Activated T-cell treated with anti-CD3 and anti-CD28 coated beads, Interleukin-2, amount 50 U/mL, for 4 hours (primary cell): ENCODE results near the gene MDN1. TPM values are rescaled to one million over a fixed set of nuclear protein-coding genes. Genes with fewer than 3 reads are reported as not detected.
"Not testable (repeated sequence)": the region's sequence is repeated elsewhere in the genome, so short reads cannot be mapped to it uniquely, and the experiment has no call there.

Experiments used
- ATAC-seq, 2 donors: fragments of 200-7000 bp; cut with Tn5 transposase; one replicate each; pipeline ENCODE4 v1.10.0; 2021
- DNase-seq: peaks from one replicate; pipeline ENCODE4 v3.0.0-alpha.2; 2020
- H3K27me3 Mint-ChIP-seq: one replicate; pipeline ENCODE4 v1.8.0; 2021; ENCODE audit warnings: low read depth, mixed read lengths
- H3K36me3 Mint-ChIP-seq: one replicate; pipeline ENCODE4 v1.8.0; 2022; ENCODE audit warnings: mixed read lengths; ENCODE audit not compliant: insufficient read depth
- H3K4me1 Mint-ChIP-seq: one replicate; pipeline ENCODE4 v1.8.0; 2021; ENCODE audit warnings: low read depth, mixed read lengths
- H3K4me3 Mint-ChIP-seq: one replicate; pipeline ENCODE4 v1.8.0; 2021; ENCODE audit warnings: mild to moderate bottlenecking, moderate library complexity, mixed read lengths
- H3K9me3 Mint-ChIP-seq: one replicate; pipeline ENCODE4 v1.8.0; 2021; ENCODE audit warnings: mixed read lengths
- total RNA-seq, 3 donors: library from RNA; stranded (reverse); gene quantifications; one replicate each; pipeline ENCODE4 v1.2.1, GENCODE V29; 2021

Gene MDN1
- total RNA-seq, 3 donors from 2014 or later: 74.7 to 93.0 (median 86.3) TPM

DNA sequence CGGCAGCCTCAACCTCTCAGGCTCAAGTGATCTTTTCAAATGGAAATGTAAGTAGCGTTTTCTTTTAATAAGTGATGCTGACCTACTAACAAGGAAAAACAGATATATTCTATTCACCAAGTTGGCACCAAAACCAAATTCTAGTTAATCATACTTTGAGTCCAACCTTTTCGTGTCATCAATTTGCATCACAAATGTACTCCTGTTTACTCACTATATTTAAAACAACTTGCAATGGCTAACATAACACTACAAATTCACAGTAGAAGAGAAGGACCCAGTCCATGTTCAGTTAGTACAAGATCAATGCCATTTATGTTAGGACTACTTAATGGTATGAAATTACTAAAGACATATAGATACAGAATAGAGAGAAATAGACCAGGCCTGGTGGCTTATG lies 50.0 kb downstream of the MDN1 start:
- H3K4me3 Mint-ChIP-seq: no peak overlapping the region
- DNase-seq (no peak), ATAC-seq (no peak)
- H3K36me3 Mint-ChIP-seq: peaks cover 40% of the 10 kb centered on the region
- H3K4me1 Mint-ChIP-seq: no peaks in the 10 kb centered on the region
- no peaks in the 10 kb centered on the region for H3K9me3 Mint-ChIP-seq
- H3K27me3 Mint-ChIP-seq: no peaks in the 10 kb centered on the region

DNA sequence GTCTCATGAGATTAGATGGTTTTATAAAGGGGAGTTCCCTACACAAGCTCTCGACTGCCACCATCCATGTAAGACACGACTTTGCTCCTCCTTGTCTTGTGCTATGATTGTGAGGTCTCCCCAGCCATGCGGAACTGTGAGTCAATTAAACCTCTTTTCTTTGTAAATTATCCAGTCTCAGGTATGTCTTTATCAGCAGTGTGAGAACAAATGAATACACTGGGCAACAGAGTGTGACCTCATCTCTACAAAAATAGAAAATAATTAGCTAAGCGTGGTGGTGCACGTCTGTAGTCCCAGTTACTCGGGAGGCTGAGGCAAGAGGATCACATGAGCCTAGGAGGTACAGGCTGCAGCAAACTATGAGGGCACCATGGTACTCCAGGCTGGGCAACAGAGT lies 51.3 kb downstream of the MDN1 start:
- ATAC-seq (no peak), DNase-seq (no peak)
- H3K9me3 Mint-ChIP-seq: no peaks in the 10 kb centered on the region
- no peaks in the 10 kb centered on the region for H3K4me1 Mint-ChIP-seq
- H3K4me3 Mint-ChIP-seq: no peak overlapping the region
- no peaks in the 10 kb centered on the region for H3K27me3 Mint-ChIP-seq
- peaks cover 38% of the 10 kb centered on the region for H3K36me3 Mint-ChIP-seq

DNA sequence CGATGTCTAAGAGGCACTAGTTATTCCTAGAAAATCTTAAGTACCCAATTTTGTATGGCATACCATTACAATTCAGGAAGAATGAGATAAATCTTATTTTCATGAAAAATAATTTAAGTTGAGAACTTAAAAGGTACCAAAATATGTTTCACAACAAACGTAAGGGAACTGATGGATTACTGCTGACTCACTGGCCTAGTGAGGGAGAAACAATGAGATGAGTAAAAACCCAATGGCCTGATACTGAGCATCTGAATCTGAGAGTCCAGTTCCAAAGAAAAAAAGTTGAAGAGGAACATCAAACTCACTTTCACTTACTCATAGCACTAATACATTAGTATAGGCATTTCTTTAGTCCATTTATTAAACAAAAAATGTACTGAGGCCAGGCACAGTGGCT lies 56.0 kb downstream of the MDN1 start:
- no peak for ATAC-seq
- peaks cover 42% of the 10 kb centered on the region for H3K36me3 Mint-ChIP-seq

DNA sequence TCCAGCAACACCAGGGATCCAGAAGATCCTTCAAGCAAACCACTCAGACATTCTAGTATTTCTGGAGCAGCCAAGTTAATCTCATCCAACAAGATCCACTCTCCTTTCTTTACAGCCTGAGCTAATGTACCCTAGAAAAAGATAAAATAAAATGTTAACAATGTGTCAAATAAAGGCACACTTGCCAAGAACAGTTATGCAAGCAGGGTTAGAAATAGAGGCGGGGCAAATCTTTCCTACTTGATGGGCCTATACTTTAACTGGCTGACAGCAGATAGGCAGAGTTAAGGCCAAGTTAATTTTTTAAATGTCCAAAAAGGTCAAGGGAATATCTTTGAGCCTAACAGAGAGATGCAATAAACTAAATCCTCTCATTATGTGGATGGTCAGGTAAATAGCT lies 60.8 kb downstream of the MDN1 start:
- no peaks in the 10 kb centered on the region for H3K9me3 Mint-ChIP-seq
- H3K4me1 Mint-ChIP-seq: no peaks in the 10 kb centered on the region
- H3K27me3 Mint-ChIP-seq: no peaks in the 10 kb centered on the region
- no peak for ATAC-seq
- no peak for DNase-seq
- H3K36me3 Mint-ChIP-seq: peaks cover 47% of the 10 kb centered on the region
- H3K4me3 Mint-ChIP-seq: no peak overlapping the region

More for the DNA sequence above, 56.0 kb downstream of the MDN1 start:
- H3K27me3 Mint-ChIP-seq: no peaks in the 10 kb centered on the region
- no peaks in the 10 kb centered on the region for H3K4me1 Mint-ChIP-seq
- H3K9me3 Mint-ChIP-seq: no peaks in the 10 kb centered on the region
- H3K4me3 Mint-ChIP-seq: no peak overlapping the region
- DNase-seq: no peak

DNA sequence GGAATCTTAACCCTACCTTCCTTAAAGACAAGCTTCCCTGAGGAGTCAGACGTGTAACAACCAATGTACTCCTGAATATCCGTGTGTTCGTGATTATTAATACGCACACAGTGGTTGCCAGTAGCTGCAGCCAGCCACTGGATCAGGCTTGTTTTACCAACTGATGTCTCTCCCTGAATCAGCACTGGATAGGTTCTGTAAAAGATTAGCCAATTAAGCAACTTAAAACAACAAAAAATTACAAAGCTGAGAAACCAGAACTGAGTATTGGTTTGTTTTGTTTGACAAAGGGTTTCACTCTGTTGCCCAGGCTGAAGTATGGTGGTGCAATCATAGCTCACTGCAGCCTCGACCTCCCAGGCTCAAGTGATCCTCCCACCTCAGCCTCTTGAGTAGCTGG lies 69.3 kb downstream of the MDN1 start:
- peaks cover 56% of the 10 kb centered on the region for H3K36me3 Mint-ChIP-seq
- H3K4me1 Mint-ChIP-seq: no peaks in the 10 kb centered on the region
- H3K9me3 Mint-ChIP-seq: no peaks in the 10 kb centered on the region
- no peaks in the 10 kb centered on the region for H3K27me3 Mint-ChIP-seq
- DNase-seq: no peak
- no peak for ATAC-seq
- H3K4me3 Mint-ChIP-seq: no peak overlapping the region

DNA sequence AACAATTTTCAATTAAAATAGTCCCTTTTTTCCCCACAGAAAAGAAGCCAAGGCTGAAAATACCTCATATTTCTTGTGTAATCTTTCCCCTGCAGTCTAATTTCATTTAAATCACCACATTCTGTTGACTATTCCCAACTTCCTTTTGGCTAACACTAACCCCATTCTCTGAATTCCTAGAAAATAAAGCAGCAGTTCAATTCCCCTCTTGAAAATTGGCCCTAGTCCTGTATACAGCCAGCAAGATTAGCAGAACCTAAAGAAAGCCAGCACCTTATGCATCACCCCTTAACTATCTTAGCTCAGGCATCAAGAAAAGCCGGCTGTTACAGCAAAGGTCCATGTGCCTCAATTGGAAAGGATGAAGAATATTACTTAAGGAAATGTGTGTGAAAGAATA lies 69.7 kb downstream of the MDN1 start:
- Mint-ChIP-seq H3K4me1 (no peaks in the 10 kb centered on the region), H3K36me3 (peaks cover 54% of the 10 kb centered on the region), H3K4me3 (no peak overlapping the region), H3K27me3 (no peaks in the 10 kb centered on the region), H3K9me3 (no peaks in the 10 kb centered on the region)
- ATAC-seq (no peak), DNase-seq (no peak)

DNA sequence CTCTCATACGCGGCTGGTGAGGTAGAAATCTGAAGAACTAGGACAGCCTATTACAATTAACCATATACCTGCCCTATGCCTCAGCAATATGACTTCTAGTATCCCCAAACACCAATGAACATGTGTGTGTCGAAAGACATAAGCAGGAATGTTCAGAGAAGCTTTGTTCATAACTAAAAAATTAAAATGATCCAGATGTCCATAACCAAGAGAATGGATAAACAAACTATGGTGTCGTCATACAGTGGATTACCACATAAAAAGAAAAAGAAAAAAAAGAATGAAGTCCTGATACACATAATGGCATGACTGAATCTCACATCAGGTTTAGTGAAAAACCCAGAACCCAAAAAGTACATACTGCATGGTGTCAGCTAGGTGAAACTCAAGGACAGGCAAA lies 73.9 kb downstream of the MDN1 start:
- ATAC-seq: no peak
- DNase-seq: no peak
- Mint-ChIP-seq H3K9me3 (no peaks in the 10 kb centered on the region), H3K36me3 (peaks cover 58% of the 10 kb centered on the region), H3K4me1 (no peaks in the 10 kb centered on the region), H3K27me3 (no peaks in the 10 kb centered on the region), H3K4me3 (no peak overlapping the region)

DNA sequence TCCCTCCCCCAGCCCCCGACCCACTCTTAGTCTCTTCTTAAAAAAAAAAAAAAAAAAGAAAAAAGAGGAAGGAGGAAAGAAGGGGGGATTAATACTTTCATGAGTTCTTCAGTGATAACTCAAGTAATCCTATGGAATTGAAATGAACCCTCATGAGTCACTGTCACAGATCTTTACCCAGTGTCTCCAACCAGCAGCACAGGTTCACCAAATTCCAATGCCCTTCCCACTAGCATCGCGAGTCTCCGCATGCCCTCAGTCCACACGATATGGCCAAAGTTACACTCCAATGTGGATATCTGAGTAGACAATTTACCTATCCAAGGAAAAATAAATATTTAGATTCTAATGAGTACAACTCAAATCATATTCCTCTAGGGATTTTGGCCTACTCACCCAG lies 74.5 kb downstream of the MDN1 start:
- ATAC-seq: no peak
- Mint-ChIP-seq H3K9me3 (no peaks in the 10 kb centered on the region), H3K4me1 (no peaks in the 10 kb centered on the region), H3K36me3 (peaks cover 58% of the 10 kb centered on the region), H3K4me3 (no peak overlapping the region), H3K27me3 (no peaks in the 10 kb centered on the region)
- no peak for DNase-seq

DNA sequence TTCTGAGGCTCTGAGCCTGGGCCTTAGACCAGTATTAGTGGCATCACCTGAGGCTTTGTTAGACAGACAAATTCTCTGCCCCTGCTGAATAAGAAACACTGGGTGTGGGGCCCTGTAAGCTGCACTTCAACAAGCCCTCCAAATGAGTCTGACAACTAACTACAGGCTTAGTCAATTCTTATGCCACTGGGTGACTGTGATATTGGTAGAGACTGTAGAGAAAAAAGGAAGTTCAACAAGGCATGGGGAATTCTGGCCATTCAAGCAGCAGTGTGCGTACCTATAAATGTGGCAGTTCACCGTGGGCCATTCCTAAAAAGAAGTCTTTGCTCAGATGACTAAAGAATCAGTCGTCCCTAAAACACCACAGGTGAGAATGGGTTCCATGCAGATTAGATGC lies 82.7 kb downstream of the MDN1 start:
- Mint-ChIP-seq H3K27me3 (no peaks in the 10 kb centered on the region), H3K36me3 (peaks cover 56% of the 10 kb centered on the region), H3K9me3 (no peaks in the 10 kb centered on the region), H3K4me3 (no peak overlapping the region), H3K4me1 (no peaks in the 10 kb centered on the region)
- DNase-seq (no peak), ATAC-seq (no peak)

DNA sequence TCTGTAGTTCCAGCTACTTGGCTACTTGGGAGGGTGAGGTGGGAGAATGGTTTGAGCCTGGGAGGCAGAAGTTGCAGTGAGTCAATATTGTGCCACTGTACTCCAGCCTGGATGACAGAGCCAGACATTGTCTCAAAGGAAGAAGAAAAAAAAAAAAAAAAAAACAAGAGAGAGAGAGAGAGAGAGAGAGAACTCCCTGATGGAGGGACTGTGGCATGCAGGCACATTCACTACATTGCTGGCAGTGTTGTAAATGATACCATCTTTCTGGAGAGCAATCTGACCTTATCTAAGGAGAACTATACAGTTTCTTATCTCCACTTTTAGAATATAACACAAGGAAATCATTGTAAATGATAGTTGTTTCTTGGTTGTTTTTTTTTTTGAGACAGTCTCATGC lies 85.1 kb downstream of the MDN1 start:
- Mint-ChIP-seq H3K4me3 (no peak overlapping the region), H3K36me3 (peaks cover 64% of the 10 kb centered on the region), H3K9me3 (no peaks in the 10 kb centered on the region), H3K4me1 (no peaks in the 10 kb centered on the region), H3K27me3 (no peaks in the 10 kb centered on the region)
- ATAC-seq (no peak), DNase-seq (no peak)

DNA sequence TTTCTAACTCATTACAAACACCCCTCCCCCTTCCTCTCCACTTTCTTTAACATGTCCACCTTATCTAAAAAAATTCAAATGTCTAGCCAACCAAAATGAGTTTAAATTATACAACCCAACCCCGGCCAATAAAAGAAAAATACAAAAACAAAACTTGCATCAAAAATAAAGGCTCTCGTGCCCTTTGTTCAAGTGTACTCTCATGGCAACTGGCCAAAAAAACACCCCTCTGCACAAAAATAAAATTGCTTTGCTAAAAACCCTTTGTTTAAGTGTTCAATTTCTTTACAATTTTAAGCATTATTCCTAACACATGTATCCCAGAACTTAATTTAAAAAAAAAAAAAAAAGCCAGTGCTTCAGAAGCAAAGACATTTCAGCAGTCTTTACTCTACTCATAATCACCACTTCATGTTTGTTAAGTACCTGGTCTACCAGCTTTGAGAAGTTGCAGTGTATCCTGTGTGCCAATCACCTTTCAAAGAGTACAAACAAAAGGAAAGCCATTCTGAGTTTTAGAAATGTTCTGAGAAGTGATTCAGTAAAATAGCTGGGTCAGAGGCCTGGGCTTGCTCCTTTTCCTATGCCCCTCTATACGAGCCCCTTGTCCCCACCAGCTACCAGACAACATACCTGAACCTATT lies 87.5 kb downstream of the MDN1 start:
- no peak overlapping the region for H3K4me3 Mint-ChIP-seq
- H3K4me1 Mint-ChIP-seq: no peaks in the 10 kb centered on the region
- peaks cover 67% of the 10 kb centered on the region for H3K36me3 Mint-ChIP-seq
- ATAC-seq (no peak), DNase-seq (no peak)
- no peaks in the 10 kb centered on the region for H3K9me3 Mint-ChIP-seq
- no peaks in the 10 kb centered on the region for H3K27me3 Mint-ChIP-seq

DNA sequence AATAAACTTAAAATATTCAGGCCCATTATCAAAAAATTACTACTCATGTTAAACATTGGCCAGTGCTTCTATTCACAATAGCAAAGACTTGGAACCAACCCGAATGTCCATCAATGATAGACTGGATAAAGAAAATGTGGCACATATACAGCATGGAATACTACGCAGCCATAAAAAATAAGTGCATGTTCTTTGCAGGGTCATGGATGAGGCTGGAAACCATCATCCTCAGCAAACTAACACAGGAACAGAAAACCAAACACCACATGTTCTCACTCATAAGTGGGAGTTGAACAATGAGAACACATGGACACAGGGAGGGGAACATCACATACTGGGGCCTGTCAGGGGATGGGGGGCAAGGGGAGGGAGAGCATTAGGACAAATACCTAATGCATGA lies 88.3 kb downstream of the MDN1 start:
- H3K36me3 Mint-ChIP-seq: peaks cover 65% of the 10 kb centered on the region
- H3K27me3 Mint-ChIP-seq, H3K4me1 Mint-ChIP-seq, H3K4me3 Mint-ChIP-seq, ATAC-seq, DNase-seq, H3K9me3 Mint-ChIP-seq: not testable (repeated sequence)

DNA sequence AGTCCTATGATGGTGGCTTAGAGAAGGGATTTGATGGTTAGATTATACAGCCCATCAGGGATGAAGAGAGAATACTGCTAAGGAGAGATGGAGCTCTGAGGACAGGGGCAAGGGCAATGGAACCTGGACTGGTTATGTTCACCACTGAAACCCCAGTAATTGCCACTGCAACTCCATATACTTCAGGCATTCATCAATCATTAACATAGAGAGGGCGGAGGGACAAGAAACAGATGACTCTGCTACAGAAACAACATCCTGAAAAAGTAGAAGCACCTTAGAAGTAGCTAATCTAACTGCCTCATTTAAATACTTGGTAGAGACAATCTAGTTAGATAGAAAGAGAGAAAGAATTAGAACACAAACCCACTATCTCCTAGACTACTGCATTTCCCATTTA lies 89.8 kb downstream of the MDN1 start:
- ATAC-seq (no peak), DNase-seq (no peak)
- Mint-ChIP-seq H3K36me3 (peaks cover 67% of the 10 kb centered on the region), H3K9me3 (no peaks in the 10 kb centered on the region), H3K27me3 (no peaks in the 10 kb centered on the region), H3K4me3 (no peak overlapping the region), H3K4me1 (no peaks in the 10 kb centered on the region)

DNA sequence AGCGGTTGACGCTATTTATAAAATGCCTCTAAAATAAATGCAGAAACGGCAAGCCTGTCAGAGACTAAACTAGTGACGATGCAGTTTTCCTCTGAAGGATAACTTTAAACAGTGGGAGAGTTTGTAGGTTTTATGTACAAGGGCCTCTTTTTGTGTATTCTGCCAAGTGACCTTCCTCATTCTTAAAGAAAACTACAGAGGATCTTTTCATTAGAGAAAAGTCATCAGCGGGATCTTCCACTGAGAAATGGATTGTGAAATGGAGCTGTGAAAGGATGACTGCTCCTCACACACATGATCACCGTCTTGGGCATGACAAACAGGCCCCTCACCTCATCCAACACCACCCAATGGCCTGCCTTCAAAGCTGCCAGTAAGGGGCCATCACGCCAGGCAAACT lies 92.1 kb downstream of the MDN1 start:
- DNase-seq: no peak
- peaks cover 70% of the 10 kb centered on the region for H3K36me3 Mint-ChIP-seq
- H3K27me3 Mint-ChIP-seq: no peaks in the 10 kb centered on the region
- H3K4me1 Mint-ChIP-seq: no peaks in the 10 kb centered on the region
- no peak overlapping the region for H3K4me3 Mint-ChIP-seq
- no peaks in the 10 kb centered on the region for H3K9me3 Mint-ChIP-seq
- ATAC-seq: no peak

DNA sequence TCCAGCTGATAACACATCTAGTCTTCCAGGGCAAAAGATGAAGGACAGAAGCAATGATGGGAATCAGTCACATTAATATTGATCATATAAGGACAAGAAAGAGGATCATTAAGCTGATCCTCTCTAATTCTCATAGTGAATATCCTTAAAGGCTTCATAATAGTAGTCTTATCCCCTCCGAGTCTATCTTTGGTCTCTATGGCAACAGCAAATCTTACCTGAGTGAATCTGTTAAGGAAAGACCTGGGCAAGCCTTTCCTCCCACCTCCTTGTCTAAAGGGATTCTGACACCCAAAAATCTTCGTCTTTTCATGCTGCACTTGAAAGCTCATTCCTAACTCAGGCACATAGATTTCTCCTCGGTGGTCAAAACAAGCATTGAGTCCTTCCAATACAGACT lies 94.6 kb downstream of the MDN1 start:
- Mint-ChIP-seq H3K4me3 (no peak overlapping the region), H3K36me3 (peaks cover 58% of the 10 kb centered on the region), H3K27me3 (no peaks in the 10 kb centered on the region), H3K9me3 (no peaks in the 10 kb centered on the region), H3K4me1 (no peaks in the 10 kb centered on the region)
- ATAC-seq: no peak
- no peak for DNase-seq

DNA sequence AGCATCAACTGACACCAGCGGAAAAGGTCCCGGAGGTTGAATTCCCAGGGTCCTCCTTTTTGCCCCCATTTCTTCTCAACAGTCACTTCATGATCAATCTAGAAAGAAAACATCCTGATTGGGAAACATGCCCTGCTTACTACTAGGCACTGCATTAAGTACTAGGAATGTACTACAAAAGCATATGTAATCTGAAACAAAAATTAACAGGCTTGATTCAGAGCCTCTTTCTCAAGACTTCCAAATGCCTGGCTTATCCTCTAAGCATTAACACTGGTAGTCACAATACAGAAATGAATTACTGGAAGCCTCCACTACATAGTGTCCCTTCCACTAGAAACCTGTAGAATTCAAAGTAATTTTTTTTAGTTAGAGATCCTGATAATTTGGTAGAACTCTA lies 96.5 kb downstream of the MDN1 start:
- ATAC-seq (no peak), DNase-seq (no peak)
- no peaks in the 10 kb centered on the region for H3K4me1 Mint-ChIP-seq
- no peak overlapping the region for H3K4me3 Mint-ChIP-seq
- peaks cover 58% of the 10 kb centered on the region for H3K36me3 Mint-ChIP-seq
- H3K27me3 Mint-ChIP-seq: no peaks in the 10 kb centered on the region
- H3K9me3 Mint-ChIP-seq: no peaks in the 10 kb centered on the region
